ENCODE results near the gene ENOSF1.

GRCh38 chr18:706405-706804 is 6.0 kb downstream of the ENOSF1 start:
- TF ChIP-seq POLR2A (IDR thresholded peaks at IDR 0.05), result no peak
- TF ChIP-seq, protein P1, sequence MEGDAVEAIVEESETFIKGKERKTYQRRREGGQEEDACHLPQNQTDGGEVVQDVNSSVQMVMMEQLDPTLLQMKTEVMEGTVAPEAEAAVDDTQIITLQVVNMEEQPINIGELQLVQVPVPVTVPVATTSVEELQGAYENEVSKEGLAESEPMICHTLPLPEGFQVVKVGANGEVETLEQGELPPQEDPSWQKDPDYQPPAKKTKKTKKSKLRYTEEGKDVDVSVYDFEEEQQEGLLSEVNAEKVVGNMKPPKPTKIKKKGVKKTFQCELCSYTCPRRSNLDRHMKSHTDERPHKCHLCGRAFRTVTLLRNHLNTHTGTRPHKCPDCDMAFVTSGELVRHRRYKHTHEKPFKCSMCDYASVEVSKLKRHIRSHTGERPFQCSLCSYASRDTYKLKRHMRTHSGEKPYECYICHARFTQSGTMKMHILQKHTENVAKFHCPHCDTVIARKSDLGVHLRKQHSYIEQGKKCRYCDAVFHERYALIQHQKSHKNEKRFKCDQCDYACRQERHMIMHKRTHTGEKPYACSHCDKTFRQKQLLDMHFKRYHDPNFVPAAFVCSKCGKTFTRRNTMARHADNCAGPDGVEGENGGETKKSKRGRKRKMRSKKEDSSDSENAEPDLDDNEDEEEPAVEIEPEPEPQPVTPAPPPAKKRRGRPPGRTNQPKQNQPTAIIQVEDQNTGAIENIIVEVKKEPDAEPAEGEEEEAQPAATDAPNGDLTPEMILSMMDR (IDR thresholded peaks at IDR 0.05), result no peak

Data from thyroid gland (tissue), 4 donors.